Gastrocnemius medialis (tissue), 4 donors: Measurements from ENCODE around the gene ABCG4. TPM values are rescaled to one million over a fixed set of nuclear protein-coding genes. Genes with fewer than 3 reads are reported as not detected.

ENCODE experiments used
- ATAC-seq, 2 donors: fragments of 150-250 bp; one replicate each; pipeline ENCODE4 v1.9.1; 2016
- DNase-seq, 2 donors: peaks; one replicate each; pipeline ENCODE4 v3.0.0-alpha.2; 2019
- H3K27ac ChIP-seq, 4 donors: fragments of 200-600 bp; sonication (generic); 1 replicate in 1 of 4; 2 replicates in 3 of 4; pipeline ENCODE4 v1.5.1; 2016 to 2018; ENCODE audit warnings: mild to moderate bottlenecking in 2 of 4, moderate library complexity in 1 of 4
- H3K27me3 ChIP-seq, 3 donors: fragments of 200-600 bp; sonication (generic) in 2 of 3; 1 replicate in 1 of 3; 2 replicates in 2 of 3; pipeline versions ENCODE4 v1.5.1 to v1.6.0; 2016 to 2019; ENCODE audit warnings: mild to moderate bottlenecking in 1 of 3, moderate library complexity in 1 of 3
- H3K36me3 ChIP-seq, 2 donors: fragments of 200-600 bp; sonication (generic) in 1 of 2; one replicate each; pipeline ENCODE4 v1.5.1; 2017 to 2018
- H3K4me1 ChIP-seq, 2 donors: fragments of 200-600 bp; sonication (generic) in 1 of 2; one replicate each; pipeline ENCODE4 v1.5.1; 2016 to 2017; ENCODE audit warnings: mild to moderate bottlenecking in 2 of 2
- H3K4me3 ChIP-seq, 4 donors: fragments of 200-600 bp; sonication (generic) in 3 of 4; 1 replicate in 1 of 4; 2 replicates in 3 of 4; pipeline ENCODE4 v1.5.1; 2016 to 2019; ENCODE audit warnings: mild to moderate bottlenecking in 2 of 4
- H3K9me3 ChIP-seq, 3 donors: fragments of 200-600 bp; sonication (generic) in 2 of 3; 1 replicate in 1 of 3; 2 replicates in 2 of 3; pipeline ENCODE4 v1.5.1; 2016 to 2019
- CTCF ChIP-seq, 5 experiments: fragments of 450-650 bp in 3 of 5; fragments of 200-600 bp in 2 of 5; sonication (generic) in 2 of 5; IDR thresholded peaks in 4 of 5; conservative IDR thresholded peaks in 1 of 5; 1 replicate in 4 of 5; 2 replicates in 1 of 5; pipeline ENCODE4 v1.5.1; 2016 to 2019; ENCODE audit warnings: antibody characterized with exemption in 5 of 5, mild to moderate bottlenecking in 3 of 5, moderate library complexity in 3 of 5
- POLR2A ChIP-seq, 2 donors: fragments of 450-650 bp; IDR thresholded peaks; one replicate each; pipeline ENCODE4 v1.6.1; 2017; ENCODE audit warnings: antibody characterized with exemption in 2 of 2, mild to moderate bottlenecking in 2 of 2, moderate library complexity in 2 of 2
- in situ Hi-C, 4 donors: fragments of 200-750 bp; cut with MboI; loops; one replicate each; pipeline versions ENCODE4 v1.15.0 to v1.8.0; 2017; ENCODE audit warnings: low sequenced_read_pairs in 4 of 4
- intact Hi-C: fragments of 100-400 bp; cut with DNase I; formaldehyde crosslinking; loops from one replicate; pipeline ENCODE4 v1.15.1; 2023; ENCODE audit warnings: low total_unique reads
- total RNA-seq, 4 donors: library from RNA; depleted of rRNA; stranded (reverse); fragments of >200 nt; gene quantifications; one replicate each; pipeline versions ENCODE4 v1.1.0 to v1.2.3, GENCODE V29; 2016

ABCG4 gene
- total RNA-seq, 4 donors from 2014 or later, result not detected

DNA sequence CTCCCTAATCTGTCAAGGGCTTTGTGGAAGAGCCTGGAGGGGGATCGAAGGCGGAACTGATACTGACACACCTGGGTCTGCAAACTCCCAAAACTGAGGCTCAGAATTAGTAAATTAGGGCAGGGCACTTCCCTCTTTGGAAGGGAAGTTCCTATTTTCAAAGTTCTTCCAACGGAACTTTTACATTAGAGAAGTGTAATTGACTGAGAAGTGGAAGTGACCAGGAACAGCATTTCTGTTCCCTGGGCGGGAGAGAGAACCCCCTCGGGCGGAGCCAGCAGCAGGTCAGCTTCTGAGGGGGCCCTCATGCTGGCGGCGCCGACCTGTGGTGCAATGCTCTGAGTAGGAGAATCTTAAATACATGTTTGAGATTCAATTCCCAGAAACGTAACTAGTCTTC lies 56.2 kb downstream of the ABCG4 start:
- Histone ChIP-seq H3K4me3 (peak overlapping the region; percentile 73 to 98 (median 90)), H3K9me3 (no peaks in the 10 kb centered on the region), H3K36me3 (no peaks in the 10 kb centered on the region), H3K27ac (peak overlapping the region; percentile 89 to 98 (median 94)), H3K4me1 (peaks cover 15 to 16% of the 10 kb centered on the region in 2 donors), H3K27me3 (no peaks in the 10 kb centered on the region)
- DNase-seq (peak in 1 of 2 donors; percentile 28), ATAC-seq (no peak)
- intact Hi-C loops, result loop anchor here (1.0 to 10.0 kb wide), 7 partner anchors 62 to 270 kb away; partner anchors contain the start of gene VPS11
- in situ Hi-C loops, result loop anchor here in 1 of 4 donors (10.0 kb wide), 1 partner anchor 120 kb away; no protein-coding TSS in a partner anchor
- no peak for TF ChIP-seq CTCF (IDR thresholded peaks at IDR 0.05 in 4 of 5, conservative IDR thresholded peaks at IDR 0.05 in 1 of 5)
- no peak for TF ChIP-seq POLR2A (IDR thresholded peaks at IDR 0.05)

- H3K27ac ChIP-seq, result peak within 1 kb of the TSS; percentile 89 to 98 (median 94)
- in situ Hi-C loops, result loop anchor here in 1 of 4 donors (10.0 kb wide), 1 partner anchor 119 kb away; no protein-coding TSS in a partner anchor
- intact Hi-C loops, result loop anchor here (1.0 to 10.0 kb wide), 8 partner anchors 61 to 269 kb away; partner anchors contain the start of genes USP2 and VPS11
These were observed 57.0 kb downstream of the ABCG4 start, which contains the start of gene CBL for GRCh38 chr11:119205574-119206510. Gene CBL, plus strand, starts transcription at chr11:119206339. Its CDS starts 79 bp downstream, at chr11:119206418.

GRCh38 chr11:119206511-119207414 lies 57.9 kb downstream of the ABCG4 start:
- Histone ChIP-seq H3K27me3 (no peaks in the 10 kb centered on the region), H3K4me3 (peak overlapping the region; percentile 73 to 98 (median 90)), H3K4me1 (peaks cover 15 to 16% of the 10 kb centered on the region in 2 donors), H3K27ac (peak overlapping the region; percentile 89 to 98 (median 94)), H3K9me3 (no peaks in the 10 kb centered on the region), H3K36me3 (no peaks in the 10 kb centered on the region)
- ATAC-seq (peak; percentile 31 to 42), DNase-seq (peak; percentile 11 to 27)
- intact Hi-C loops, result loop anchor here (1.0 to 10.0 kb wide), 6 partner anchors 61 to 268 kb away; partner anchors contain the start of genes USP2 and VPS11
- in situ Hi-C loops, result loop anchor here in 1 of 4 donors (10.0 kb wide), 1 partner anchor 118 kb away; no protein-coding TSS in a partner anchor
- no peak for TF ChIP-seq CTCF (IDR thresholded peaks at IDR 0.05 in 4 of 5, conservative IDR thresholded peaks at IDR 0.05 in 1 of 5)
- TF ChIP-seq POLR2A (IDR thresholded peaks at IDR 0.05), result no peak

More at GRCh38 chr11:119205574-119206510, 57.0 kb downstream of the ABCG4 start, which contains the start of gene CBL:
- H3K27me3 ChIP-seq, result no peaks in the 10 kb centered on the region
- peak; percentile 83 to 84 for TF ChIP-seq POLR2A (IDR thresholded peaks at IDR 0.05)
- peak; percentile 80 to 99 (median 92) for TF ChIP-seq CTCF (IDR thresholded peaks at IDR 0.05 in 4 of 5, conservative IDR thresholded peaks at IDR 0.05 in 1 of 5)
- H3K4me3 ChIP-seq, result peak within 1 kb of the TSS; percentile 73 to 98 (median 90)
- ATAC-seq (peak; percentile 93 to 96), DNase-seq (peak; percentile 90 to 92)
- peaks cover 15 to 16% of the 10 kb centered on the region in 2 donors for H3K4me1 ChIP-seq
- H3K9me3 ChIP-seq, result no peaks in the 10 kb centered on the region
- no peaks in the 10 kb centered on the region for H3K36me3 ChIP-seq
